OCI-LY1 (cell line): Measurements from ENCODE around the gene TNNT3.

ENCODE experiments used
- H2AFZ ChIP-seq: fragments of 200-600 bp; sonication (generic), shearing (Covaris generic); 2 replicates; pipeline ENCODE4 v1.6.0; 2014; ENCODE audit warnings: antibody characterized with exemption, mild to moderate bottlenecking, low read length
- H3F3A ChIP-seq: fragments of 200-600 bp; sonication (generic), shearing (Covaris generic); 2 replicates; pipeline ENCODE4 v1.6.0; 2014; ENCODE audit warnings: mild to moderate bottlenecking, antibody characterized with exemption, low read length, moderate library complexity; ENCODE audit not compliant: insufficient read depth
- H3K27ac ChIP-seq: fragments of 200-600 bp; sonication (generic); 2 replicates; pipeline ENCODE4 v1.5.1; 2014; ENCODE audit warnings: low read length, mixed run types, mild to moderate bottlenecking, low read depth; ENCODE audit not compliant: poor library complexity, severe bottlenecking
- H3K27me3 ChIP-seq: fragments of 200-600 bp; sonication (generic); 2 replicates; pipeline ENCODE4 v1.6.0; 2014; ENCODE audit warnings: antibody characterized with exemption, mild to moderate bottlenecking, low read length, moderate library complexity; ENCODE audit not compliant: insufficient read depth
- H3K36me3 ChIP-seq: fragments of 200-600 bp; sonication (generic); 2 replicates; pipeline ENCODE4 v1.6.1; 2014; ENCODE audit warnings: mild to moderate bottlenecking, antibody characterized with exemption, low read length, moderate library complexity, mixed read lengths; ENCODE audit not compliant: insufficient read depth
- H3K4me1 ChIP-seq: fragments of 200-600 bp; sonication (generic); 2 replicates; pipeline ENCODE4 v1.5.1; 2014; ENCODE audit warnings: mild to moderate bottlenecking, low read length, moderate library complexity; ENCODE audit not compliant: insufficient read depth, severe bottlenecking
- H3K4me2 ChIP-seq: fragments of 200-600 bp; sonication (generic), shearing (Covaris generic); 2 replicates; pipeline ENCODE4 v1.6.1; 2014; ENCODE audit warnings: low read length
- H3K4me3 ChIP-seq: fragments of 200-600 bp; sonication (generic); 2 replicates; pipeline ENCODE4 v1.5.1; 2014; ENCODE audit warnings: low read length, low read depth, mild to moderate bottlenecking, mixed read lengths; ENCODE audit not compliant: poor library complexity, severe bottlenecking
- H3K79me2 ChIP-seq: fragments of 200-600 bp; shearing (Covaris generic); 2 replicates; pipeline ENCODE4 v1.6.1; 2016; ENCODE audit warnings: mixed run types, low read length, mixed read lengths; ENCODE audit not compliant: insufficient read depth
- H3K9ac ChIP-seq: fragments of 200-600 bp; sonication (generic), shearing (Covaris generic); 2 replicates; pipeline ENCODE4 v1.6.1; 2014; ENCODE audit warnings: mild to moderate bottlenecking, low read length, mixed read lengths
- H3K9me2 ChIP-seq: fragments of 200-600 bp; sonication (generic), shearing (Covaris generic); 2 replicates; pipeline ENCODE4 v1.6.1; 2014; ENCODE audit warnings: low read depth, mild to moderate bottlenecking, low read length, mixed read lengths
- H3K9me3 ChIP-seq: fragments of 200-600 bp; shearing (Covaris generic); 2 replicates; pipeline ENCODE4 v1.6.1; 2014; ENCODE audit warnings: low read length, mixed read lengths
- H4K20me1 ChIP-seq: fragments of 200-600 bp; sonication (generic), shearing (Covaris generic); 2 replicates; pipeline ENCODE4 v1.6.0; 2016; ENCODE audit warnings: mild to moderate bottlenecking, low read length; ENCODE audit not compliant: insufficient read depth
- EZH2 ChIP-seq: fragments of 200-600 bp; sonication (generic), shearing (Covaris generic); IDR thresholded peaks from 2 replicates; pipeline ENCODE4 v1.8.0; 2017; ENCODE audit warnings: borderline replicate concordance, mixed run types, mild to moderate bottlenecking, antibody characterized with exemption, low read length, moderate library complexity, mixed read lengths
- TF ChIP-seq, protein P1 (sequence below): fragments of 200-600 bp; sonication (generic), shearing (Covaris generic); IDR thresholded peaks from 2 replicates; pipeline ENCODE4 v1.5.1; 2017; ENCODE audit warnings: mild to moderate bottlenecking, antibody characterized with exemption, low read length, moderate library complexity, mixed read lengths

Gene TNNT3

DNA sequence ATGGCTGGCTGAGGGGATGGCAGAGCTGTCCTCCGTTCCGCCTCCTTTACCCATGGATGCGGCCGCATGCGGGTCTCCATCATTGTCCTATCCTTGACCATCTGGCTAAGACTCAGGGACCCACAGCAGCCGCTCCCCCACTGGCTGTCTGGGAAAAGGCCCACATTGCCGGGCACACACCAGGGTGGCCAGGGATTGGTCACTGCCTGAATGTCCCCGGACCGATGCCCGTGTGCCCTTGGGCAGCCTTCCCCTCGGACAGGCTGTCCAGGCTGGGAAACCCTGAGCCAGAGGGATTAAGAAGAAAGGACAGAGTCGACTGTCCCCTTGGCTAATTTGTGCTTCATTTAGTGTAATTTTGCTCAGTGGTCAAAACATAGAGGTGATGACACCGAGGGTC lies 55.7 kb downstream of the TNNT3 start:
- H2AFZ ChIP-seq, result no peak overlapping the region
- no peak overlapping the region for H3K4me3 ChIP-seq
- no peaks in the 10 kb centered on the region for H4K20me1 ChIP-seq
- no peak overlapping the region for H3K4me2 ChIP-seq
- no peak overlapping the region for H3K9ac ChIP-seq
- H3K27ac ChIP-seq, result no peak overlapping the region
- no peaks in the 10 kb centered on the region for H3K79me2 ChIP-seq
- H3K27me3 ChIP-seq, result no peaks in the 10 kb centered on the region
- no peaks in the 10 kb centered on the region for H3K9me3 ChIP-seq
- H3K36me3 ChIP-seq, result no peaks in the 10 kb centered on the region
- TF ChIP-seq, protein P1, sequence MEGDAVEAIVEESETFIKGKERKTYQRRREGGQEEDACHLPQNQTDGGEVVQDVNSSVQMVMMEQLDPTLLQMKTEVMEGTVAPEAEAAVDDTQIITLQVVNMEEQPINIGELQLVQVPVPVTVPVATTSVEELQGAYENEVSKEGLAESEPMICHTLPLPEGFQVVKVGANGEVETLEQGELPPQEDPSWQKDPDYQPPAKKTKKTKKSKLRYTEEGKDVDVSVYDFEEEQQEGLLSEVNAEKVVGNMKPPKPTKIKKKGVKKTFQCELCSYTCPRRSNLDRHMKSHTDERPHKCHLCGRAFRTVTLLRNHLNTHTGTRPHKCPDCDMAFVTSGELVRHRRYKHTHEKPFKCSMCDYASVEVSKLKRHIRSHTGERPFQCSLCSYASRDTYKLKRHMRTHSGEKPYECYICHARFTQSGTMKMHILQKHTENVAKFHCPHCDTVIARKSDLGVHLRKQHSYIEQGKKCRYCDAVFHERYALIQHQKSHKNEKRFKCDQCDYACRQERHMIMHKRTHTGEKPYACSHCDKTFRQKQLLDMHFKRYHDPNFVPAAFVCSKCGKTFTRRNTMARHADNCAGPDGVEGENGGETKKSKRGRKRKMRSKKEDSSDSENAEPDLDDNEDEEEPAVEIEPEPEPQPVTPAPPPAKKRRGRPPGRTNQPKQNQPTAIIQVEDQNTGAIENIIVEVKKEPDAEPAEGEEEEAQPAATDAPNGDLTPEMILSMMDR, result no peak
- no peak for TF ChIP-seq EZH2
- no peaks in the 10 kb centered on the region for H3K9me2 ChIP-seq
- H3F3A ChIP-seq, result no peaks in the 10 kb centered on the region
- H3K4me1 ChIP-seq, result no peaks in the 10 kb centered on the region

DNA sequence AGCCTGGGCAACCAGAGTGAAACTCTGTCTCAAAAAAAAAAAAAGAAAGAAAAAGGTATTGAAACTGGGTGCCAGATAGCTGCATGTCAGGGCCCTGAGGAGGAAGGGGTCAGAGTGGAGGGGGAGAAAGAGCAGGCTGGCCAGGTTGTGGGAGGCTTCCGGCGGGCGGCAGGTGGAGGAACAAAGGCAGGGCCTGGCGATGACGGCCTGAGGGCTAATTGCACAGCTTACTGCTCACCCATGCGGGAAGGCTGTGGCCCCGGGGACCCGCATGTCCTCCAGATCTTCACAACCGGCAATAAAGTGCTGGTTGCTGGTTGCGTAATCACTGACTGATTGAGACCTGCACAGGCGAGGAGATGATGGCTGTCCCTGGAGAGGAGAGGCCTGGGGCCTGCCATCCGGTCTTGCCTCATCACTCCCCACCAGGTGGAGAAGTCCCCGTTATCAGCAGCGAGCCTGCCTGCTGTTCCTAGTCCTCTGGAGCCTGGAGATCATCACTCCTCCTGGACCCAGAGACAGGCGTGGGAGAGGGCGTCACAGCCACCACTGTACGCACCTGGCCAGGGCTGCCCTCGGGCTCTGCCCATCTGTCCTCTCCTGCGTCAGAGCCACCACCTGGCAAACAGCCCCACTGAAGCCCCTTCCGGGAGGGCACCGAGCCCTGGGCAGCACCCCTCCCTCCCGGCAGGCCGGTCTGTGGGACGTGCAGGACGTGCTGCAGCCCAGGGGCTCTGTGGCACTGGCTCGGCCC lies 59.4 kb downstream of the TNNT3 start:
- no peaks in the 10 kb centered on the region for H3K27me3 ChIP-seq
- no peak overlapping the region for H3K4me2 ChIP-seq
- no peaks in the 10 kb centered on the region for H3K36me3 ChIP-seq
- no peaks in the 10 kb centered on the region for H3K9me2 ChIP-seq
- TF ChIP-seq, protein P1, result no peak
- no peak for TF ChIP-seq EZH2
- H4K20me1 ChIP-seq, result no peaks in the 10 kb centered on the region
- no peak overlapping the region for H3K4me3 ChIP-seq
- H3K79me2 ChIP-seq, result no peaks in the 10 kb centered on the region
- H2AFZ ChIP-seq, result no peak overlapping the region
- H3K4me1 ChIP-seq, result no peaks in the 10 kb centered on the region
- no peak overlapping the region for H3K9ac ChIP-seq
- no peaks in the 10 kb centered on the region for H3F3A ChIP-seq
- no peak overlapping the region for H3K27ac ChIP-seq
- no peaks in the 10 kb centered on the region for H3K9me3 ChIP-seq

DNA sequence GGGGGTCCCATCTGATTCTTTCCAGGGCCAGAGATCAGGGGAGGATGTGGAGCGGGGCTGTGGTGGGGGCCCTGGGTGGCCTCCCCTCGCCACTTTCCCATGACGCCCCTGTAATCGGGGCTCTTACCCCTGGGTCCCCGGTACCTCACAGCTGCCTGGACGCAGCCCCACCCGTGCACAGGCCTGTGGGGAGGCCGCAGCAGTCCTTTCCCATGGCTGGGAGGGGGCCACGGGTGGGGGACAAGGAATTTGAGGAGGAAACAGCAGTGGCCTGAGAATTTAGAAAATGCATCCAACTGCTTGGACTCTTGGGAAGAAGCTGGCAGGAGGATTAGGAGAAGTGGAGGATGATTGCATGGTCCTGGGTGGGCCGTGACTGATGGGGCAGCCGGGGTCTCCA lies 60.1 kb downstream of the TNNT3 start:
- Histone ChIP-seq H3K36me3 (no peaks in the 10 kb centered on the region), H3K4me3 (no peak overlapping the region), H3K9me3 (no peaks in the 10 kb centered on the region), H2AFZ (no peak overlapping the region), H3K79me2 (no peaks in the 10 kb centered on the region), H3K4me2 (no peak overlapping the region), H3F3A (no peaks in the 10 kb centered on the region), H3K27ac (no peak overlapping the region), H3K4me1 (no peaks in the 10 kb centered on the region), H3K9ac (no peak overlapping the region), H3K9me2 (no peaks in the 10 kb centered on the region), H3K27me3 (no peaks in the 10 kb centered on the region), H4K20me1 (no peaks in the 10 kb centered on the region)
- TF ChIP-seq EZH2, result no peak
- TF ChIP-seq, protein P1, result no peak
